Head of caudate nucleus (tissue), 42 donors: ENCODE data around the gene PACSIN2.
A peak's percentile ranks its signal among the peaks of the same experiment; 100 is the strongest.
"Not testable (repeated sequence)": the region's sequence is repeated elsewhere in the genome, so short reads cannot be mapped to it uniquely, and the experiment has no call there.

Source experiments
- DNase-seq, 42 donors: peaks; one replicate each; pipeline versions ENCODE4 v3.0.0 to v3.0.0-alpha.2; 2020 to 2021; ENCODE audit warnings: mixed read lengths in 7 of 42
- intact Hi-C: fragments of 100-400 bp; cut with DNase I; formaldehyde crosslinking; loops from one replicate; pipeline ENCODE4 v1.15.0; 2022

Gene PACSIN2

GRCh38 chr22:42972649-42973535 lies 42.1 kb downstream of the PACSIN2 start:
- intact Hi-C loops: no loop called here
- DNase-seq: peak in 17 of 42 donors; percentile 13 to 64 (median 33)

- intact Hi-C loops, DNase-seq: not testable (repeated sequence)
Measured at GRCh38 chr22:42971473-42971860, 43.5 kb downstream of the PACSIN2 start.

DNA sequence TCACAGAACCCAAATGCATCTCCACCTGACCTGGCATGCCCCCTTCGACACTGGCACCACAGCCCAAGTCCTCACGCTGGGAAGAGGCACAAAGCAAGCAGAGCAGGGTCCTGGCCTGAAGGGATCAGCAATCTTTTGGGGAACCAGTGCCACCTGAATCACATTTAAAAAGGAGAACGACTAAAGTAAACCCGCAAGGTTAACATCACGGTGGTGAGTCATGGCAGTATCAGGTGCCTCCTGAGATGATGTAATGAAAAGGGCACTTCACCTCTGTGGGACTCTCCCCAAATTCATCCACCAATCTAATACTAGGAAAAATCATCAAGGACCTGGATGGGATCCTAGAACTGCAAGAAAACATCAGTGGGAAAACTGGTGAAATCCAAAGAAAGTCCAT lies 44.9 kb downstream of the PACSIN2 start:
- no peak for DNase-seq
- intact Hi-C loops: no loop called here

- intact Hi-C loops: no loop called here
- DNase-seq: no peak
Measured at GRCh38 chr22:42969348-42969975, 45.5 kb downstream of the PACSIN2 start.

DNA sequence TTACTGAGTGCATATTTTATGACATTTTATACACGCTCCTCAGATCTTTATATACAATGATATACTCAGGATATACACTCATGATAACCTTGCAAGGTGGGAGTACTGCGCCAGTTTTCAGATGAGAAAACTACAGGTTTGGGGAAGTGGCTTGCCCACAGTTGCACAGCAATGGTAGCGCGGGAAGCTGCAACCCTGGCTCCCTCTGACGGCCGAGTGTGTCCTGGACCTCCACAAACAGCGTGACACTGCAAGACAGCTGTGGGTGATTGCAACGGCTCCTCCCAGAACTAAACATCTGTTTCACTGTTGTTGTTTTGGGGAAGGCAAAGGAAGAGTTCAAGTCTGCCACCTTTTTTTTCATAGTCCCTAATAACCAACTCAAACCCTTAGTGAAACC lies 47.0 kb downstream of the PACSIN2 start:
- peak in 26 of 42 donors; percentile 11 to 64 (median 43) for DNase-seq
- intact Hi-C loops: no loop called here

GRCh38 chr22:42967005-42967404 lies 47.9 kb downstream of the PACSIN2 start:
- intact Hi-C loops: no loop called here
- no peak for DNase-seq

DNA sequence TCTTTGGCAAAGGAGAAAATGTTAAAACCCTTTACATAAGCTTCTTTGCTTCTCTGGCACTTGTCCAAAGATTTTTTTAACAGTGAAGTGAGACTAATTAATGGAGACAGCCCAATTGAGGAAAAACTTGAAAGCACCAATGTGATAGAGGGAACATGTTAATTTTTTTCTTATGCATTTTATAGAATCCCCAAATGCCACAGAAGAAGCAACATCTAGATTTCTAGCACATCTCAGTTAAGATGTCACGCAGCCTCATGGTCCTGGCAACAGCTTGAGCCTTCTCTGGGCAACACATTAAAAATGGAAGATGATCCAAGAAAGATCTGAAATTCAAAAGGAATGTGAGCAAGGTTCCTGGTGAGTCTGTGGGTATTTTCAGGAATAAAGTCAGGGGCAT lies 48.5 kb downstream of the PACSIN2 start:
- DNase-seq: no peak
- intact Hi-C loops: no loop called here

DNA sequence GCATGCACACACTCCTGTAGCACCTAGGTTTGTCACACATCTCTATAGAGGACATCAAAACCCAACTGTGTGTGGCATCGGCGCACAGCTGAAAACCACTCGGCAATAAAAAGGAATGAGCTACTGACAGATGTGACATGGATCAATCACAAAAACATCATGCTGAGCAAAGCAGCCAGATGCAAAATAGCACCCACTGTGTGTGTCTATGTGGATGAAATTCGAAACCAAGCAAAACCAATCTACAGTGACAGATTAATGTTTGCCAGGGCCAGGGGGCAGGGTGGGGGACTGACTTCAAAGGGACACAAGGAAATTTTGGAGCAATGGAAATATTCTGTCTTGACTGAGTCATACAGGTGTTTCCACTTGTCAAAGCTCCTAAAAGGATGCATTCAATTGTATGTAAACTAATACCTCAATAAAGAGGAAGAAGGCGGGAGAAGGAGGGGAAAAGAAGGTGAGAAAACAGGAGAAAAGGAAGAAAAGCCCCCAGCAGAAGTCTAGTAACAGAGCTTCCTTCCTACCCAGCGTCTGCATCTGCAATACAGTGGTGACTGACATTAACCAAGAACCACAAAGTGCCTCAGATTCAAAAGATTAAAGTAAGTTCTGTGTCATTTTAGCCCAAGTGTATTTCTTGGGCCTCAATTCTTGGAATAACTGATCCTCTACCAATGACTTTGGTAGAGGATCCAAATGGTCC lies 49.8 kb downstream of the PACSIN2 start:
- DNase-seq: no peak
- intact Hi-C loops: no loop called here

DNA sequence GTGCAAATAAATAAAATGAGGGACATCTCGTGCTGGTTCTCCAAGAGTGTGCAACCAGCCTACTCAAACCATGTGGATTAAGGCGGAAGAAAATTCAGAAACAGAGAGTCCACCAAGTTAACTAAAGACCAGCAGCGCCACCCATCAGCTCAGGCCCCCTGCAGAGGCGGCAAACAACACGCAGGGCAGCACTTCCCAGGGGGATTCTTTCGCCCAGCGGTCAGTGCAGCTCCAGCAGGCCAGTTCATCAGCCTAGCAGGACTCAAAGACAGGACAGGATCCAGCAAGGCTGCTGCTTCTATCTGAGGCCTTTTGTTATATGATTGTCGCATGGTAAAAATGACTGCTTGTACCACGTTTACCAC lies 51.7 kb downstream of the PACSIN2 start:
- intact Hi-C loops: no loop called here
- no peak for DNase-seq

DNA sequence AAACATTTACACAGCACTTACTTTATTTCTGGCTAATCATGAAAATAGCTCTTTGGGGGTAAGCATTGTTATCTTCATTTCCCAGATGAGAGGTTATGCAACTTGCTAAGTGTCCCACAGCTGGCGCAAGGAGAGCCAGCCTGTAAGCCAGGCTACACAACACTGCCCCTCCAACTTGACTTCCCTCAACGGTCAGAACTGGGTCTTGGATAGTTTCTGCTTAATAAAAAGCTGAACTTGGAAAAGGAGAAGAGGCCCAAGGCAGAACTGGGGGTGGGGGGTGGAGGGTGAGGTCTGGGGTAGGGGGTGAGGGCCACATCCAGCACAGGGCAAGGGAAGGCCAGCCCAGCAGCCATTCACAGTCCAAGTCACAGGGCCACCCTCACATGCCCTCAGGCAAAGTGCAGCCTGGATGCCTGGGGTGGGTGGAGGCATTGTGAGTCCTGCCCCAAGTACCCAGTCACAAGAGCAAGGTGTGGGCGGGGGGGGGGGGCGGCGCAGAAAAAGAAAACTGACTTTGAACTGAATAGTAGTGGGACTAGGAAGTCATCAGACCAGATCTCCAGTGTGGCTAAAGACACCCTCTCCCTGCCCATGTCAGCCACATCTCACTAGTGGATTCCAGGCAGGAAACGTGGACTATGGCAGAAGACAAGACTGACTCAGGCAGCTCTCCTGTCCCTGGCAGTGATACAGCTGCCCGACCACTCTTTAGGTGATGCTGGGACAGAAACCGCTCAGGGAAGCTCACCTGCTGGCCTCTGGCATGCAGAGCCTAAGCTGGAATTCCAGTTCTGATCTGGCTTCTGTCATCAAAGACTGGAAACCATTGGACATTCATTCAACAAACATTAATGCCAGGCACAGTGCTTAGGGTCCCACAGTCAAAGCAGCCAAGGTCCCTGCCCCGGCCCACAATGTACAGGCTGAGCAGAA lies 52.4 kb downstream of the PACSIN2 start:
- peak in 2 of 42 donors; percentile 8 to 40 for DNase-seq
- intact Hi-C loops: no loop called here

- no peak for DNase-seq
- intact Hi-C loops: no loop called here
Measured at GRCh38 chr22:42961810-42962209, 53.1 kb downstream of the PACSIN2 start.

- DNase-seq, intact Hi-C loops: not testable (repeated sequence)
Measured at GRCh38 chr22:42961400-42961690, 53.6 kb downstream of the PACSIN2 start.

GRCh38 chr22:42960531-42961399 lies 54.2 kb downstream of the PACSIN2 start:
- intact Hi-C loops: no loop called here
- DNase-seq: no peak

- intact Hi-C loops: no loop called here
- DNase-seq: peak in 6 of 42 donors; percentile 7 to 49 (median 14)
Measured at GRCh38 chr22:42959576-42960509, 55.1 kb downstream of the PACSIN2 start.

DNA sequence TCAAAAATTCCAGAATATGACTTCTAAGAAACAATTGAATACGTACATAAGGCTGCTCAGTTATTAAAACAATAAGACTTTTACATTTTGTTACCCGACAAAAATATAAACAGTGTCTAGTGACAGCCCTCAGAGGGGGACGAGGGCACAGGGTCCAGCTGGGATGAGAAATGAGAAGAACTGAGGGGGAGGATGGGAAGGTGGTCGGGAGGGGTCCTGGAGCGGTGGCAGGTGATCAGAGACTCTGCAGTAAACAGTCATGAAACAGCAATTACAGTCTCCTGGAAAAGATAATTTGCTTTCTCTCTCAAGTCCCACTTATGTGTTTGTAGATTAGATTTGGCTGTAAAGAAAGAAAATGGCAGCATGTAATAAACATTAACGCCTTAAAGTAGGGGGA lies 56.0 kb downstream of the PACSIN2 start:
- intact Hi-C loops: no loop called here
- no peak for DNase-seq

GRCh38 chr22:42957958-42958357 lies 57.0 kb downstream of the PACSIN2 start:
- intact Hi-C loops: no loop called here
- no peak for DNase-seq

- intact Hi-C loops: no loop called here
- DNase-seq: no peak
Measured at GRCh38 chr22:42957544-42957943, 57.4 kb downstream of the PACSIN2 start.
